WTC11 (cell line): ENCODE results near the gene SH3BGR.

ENCODE experiments used
- CREM ChIP-seq: sonication (generic); formaldehyde crosslinking; IDR thresholded peaks from 2 replicates; pipeline ENCODE4 v1.8.1; 2022; ENCODE audit warnings: mild to moderate bottlenecking, missing genetic modification reagents, moderate library complexity
- FOXK1 ChIP-seq: sonication (generic); formaldehyde crosslinking; IDR thresholded peaks from 2 replicates; pipeline ENCODE4 v1.8.0; 2022; ENCODE audit warnings: mild to moderate bottlenecking, moderate library complexity, missing genetic modification reagents
- HMGXB4 ChIP-seq: sonication (generic); formaldehyde crosslinking; IDR thresholded peaks from 2 replicates; pipeline ENCODE4 v1.8.1; 2023; ENCODE audit warnings: mild to moderate bottlenecking, moderate library complexity, missing genetic modification reagents
- TEAD4 ChIP-seq: sonication (generic); formaldehyde crosslinking; IDR thresholded peaks from 2 replicates; pipeline ENCODE4 v1.8.0; 2022; ENCODE audit warnings: mild to moderate bottlenecking, missing genetic modification reagents
- ZNF281 ChIP-seq: sonication (generic); formaldehyde crosslinking; IDR thresholded peaks from 2 replicates; pipeline ENCODE4 v1.8.0; 2023; ENCODE audit warnings: mild to moderate bottlenecking, missing genetic modification reagents

GRCh38 chr21:39452207-39452969 lies 618 bp downstream of the SH3BGR start:
- no peak for TF ChIP-seq HMGXB4 (CRISPR knock-in tag)
- TF ChIP-seq CREM (CRISPR knock-in tag), result no peak
- TF ChIP-seq TEAD4 (CRISPR knock-in tag), result no peak
- no peak for TF ChIP-seq ZNF281 (CRISPR knock-in tag)
- TF ChIP-seq FOXK1, result no peak
